GM19043 (cell line): Measurements from ENCODE around the gene RHOU.
"Not testable (repeated sequence)": the region's sequence is repeated elsewhere in the genome, so short reads cannot be mapped to it uniquely, and the experiment has no call there.

Source experiments
- ATAC-seq: cut with Tn5 transposase; IDR thresholded peaks from one replicate; pipeline ENCODE4 v1.9.1; 2021; ENCODE audit warnings: low read depth; ENCODE audit not compliant: unreplicated experiment

RHOU gene

DNA sequence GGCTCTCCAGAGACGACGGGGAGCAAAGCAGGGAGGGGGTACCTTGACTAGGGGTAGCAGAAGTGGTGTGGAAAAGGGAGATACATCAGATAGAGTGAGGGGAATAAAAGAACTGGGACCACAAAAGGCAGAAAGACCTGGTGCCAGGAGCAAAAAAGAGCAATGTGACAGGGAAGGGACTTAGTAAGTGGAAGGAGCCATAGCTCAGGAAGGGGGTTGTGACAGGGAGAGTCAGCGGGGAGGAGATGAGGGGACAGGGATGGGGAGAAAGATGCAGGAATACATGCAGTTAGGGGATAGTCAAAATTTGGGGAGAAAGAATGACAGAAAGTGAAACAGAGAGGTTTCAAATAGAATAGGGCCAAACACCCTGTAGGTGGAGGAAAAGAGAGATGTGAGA is 20.5 kb downstream of the RHOU start:
- ATAC-seq: no peak

DNA sequence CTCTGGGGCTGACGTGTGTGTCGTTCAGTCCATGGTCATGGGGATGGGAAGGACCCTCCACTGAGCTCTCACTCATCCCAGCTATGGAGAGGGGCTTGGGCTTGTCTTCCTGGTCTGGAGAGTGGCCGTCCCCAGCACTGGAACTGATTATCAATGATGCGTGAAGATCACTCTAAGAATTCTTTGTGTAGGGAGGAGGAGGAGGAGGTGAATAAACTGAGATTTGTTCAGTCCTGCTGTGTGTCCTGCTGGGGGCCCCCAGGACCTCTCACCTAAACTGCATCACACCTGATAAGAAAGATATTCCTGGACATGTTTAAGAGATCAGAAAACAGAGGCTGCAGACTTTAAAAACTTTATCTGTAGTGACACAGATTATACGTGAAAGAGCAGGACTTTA is 21.2 kb downstream of the RHOU start:
- ATAC-seq: no peak

DNA sequence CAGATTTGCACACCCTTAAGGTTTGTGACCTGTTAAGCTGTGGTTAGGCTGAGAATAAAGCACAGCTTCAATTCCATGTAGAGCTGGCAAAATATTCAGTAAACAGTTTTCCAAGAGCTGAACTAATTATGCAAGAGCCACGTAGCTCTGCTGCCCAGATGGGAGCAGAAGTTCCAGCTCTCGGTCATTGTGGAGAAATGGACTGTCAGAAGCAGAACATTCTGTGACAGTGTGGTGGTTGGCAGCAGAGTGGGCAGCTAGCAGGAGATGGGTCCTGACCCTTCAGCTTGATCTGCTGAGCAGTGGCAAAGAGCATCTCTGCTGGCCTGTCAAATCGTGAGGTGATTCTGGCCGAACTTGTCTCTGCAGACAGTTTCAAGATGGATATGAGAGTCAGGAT is 23.2 kb downstream of the RHOU start:
- ATAC-seq: no peak

DNA sequence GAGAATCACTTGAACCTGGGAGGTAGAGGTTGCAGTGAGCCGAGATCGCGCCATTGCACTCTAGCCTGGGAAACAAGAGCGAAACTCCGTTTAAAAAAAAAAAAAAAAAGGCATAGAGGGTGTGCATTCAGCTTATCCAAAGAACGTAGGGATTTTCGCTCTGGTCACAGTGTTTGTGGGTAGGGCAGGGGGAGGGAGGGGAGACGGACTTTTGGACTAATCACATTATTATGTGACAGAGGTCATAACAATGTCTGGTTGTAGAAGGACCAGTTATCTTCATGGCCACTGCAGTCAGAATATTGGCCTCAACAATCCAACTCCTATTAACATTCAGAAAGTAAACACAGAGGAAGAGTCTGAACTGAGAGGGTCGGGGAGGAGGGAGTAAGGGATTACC is 25.7 kb downstream of the RHOU start:
- ATAC-seq: no peak

DNA sequence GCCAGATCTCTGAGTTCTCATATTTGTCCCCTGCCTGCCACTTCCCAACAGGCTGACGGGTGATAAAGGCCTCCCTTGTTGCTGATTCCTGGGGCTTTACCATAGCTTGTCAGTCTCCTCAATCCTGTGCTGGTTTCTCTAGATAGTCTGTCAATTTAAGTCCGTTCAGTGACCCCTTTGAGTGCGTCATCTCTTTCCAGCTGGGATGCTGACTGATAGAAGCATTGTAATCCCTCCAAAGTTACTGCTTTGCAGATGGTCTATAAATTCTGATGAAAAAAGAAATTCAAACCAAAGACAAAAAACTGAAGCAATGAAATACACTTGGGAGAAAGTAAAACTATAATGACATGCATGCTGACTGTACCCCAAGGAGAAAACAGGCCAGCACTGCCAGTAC is 28.3 kb downstream of the RHOU start:
- ATAC-seq: no peak

DNA sequence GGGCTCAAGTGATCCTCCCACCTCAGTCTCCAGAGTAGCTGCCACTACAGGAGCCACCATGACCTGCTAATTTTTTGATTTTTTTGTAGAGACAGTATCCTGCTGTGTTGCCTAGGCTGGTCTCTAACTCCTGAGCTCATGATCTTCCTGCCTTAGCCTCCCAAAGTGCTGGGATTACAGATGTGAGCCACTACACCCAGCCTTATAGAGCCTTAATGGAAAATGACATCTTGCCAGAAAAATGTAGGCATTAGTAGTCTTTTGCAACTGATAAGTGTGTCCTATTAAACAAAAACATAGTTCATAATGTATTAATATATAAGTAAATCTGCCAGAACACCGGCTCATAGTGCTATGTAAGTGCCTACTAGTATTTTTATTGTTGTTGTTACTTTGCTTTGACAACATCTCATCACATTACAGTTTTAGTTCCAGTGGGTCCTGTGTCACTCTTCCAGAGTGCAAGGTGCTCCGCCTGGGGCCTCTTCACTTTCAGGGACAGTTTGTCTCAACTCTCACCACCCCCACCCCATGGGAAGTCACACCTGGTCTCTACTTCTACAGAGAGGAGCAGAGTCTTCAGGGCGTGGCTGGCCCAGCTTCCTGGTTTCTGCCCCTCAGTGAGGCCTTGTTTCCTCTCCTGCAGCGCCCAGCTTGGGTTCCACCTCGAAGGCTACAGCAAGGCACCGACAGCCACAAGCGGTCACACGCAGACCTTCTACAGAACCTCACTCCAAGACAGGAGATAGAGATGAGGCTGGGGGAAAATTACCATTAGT is 30.1 kb downstream of the RHOU start:
- no peak for ATAC-seq

DNA sequence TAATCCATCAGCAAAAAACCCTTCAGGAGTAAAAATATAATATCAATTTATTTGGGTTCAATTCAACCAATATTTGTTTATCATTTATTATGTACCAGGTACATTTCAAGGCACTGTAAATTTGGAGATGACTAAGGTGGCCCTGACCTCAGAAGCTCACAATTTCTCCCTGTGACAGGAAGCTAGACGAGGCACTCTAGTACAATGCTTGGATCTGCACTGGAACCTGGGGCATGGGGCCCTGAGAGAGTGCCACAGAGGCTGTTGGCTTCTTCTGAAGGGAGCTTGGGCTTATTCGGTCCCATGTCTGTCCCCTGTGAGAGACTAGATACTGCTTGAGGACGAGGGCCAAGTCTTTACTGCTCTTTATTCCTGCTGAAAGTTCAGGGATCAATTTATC is 31.5 kb downstream of the RHOU start:
- no peak for ATAC-seq

DNA sequence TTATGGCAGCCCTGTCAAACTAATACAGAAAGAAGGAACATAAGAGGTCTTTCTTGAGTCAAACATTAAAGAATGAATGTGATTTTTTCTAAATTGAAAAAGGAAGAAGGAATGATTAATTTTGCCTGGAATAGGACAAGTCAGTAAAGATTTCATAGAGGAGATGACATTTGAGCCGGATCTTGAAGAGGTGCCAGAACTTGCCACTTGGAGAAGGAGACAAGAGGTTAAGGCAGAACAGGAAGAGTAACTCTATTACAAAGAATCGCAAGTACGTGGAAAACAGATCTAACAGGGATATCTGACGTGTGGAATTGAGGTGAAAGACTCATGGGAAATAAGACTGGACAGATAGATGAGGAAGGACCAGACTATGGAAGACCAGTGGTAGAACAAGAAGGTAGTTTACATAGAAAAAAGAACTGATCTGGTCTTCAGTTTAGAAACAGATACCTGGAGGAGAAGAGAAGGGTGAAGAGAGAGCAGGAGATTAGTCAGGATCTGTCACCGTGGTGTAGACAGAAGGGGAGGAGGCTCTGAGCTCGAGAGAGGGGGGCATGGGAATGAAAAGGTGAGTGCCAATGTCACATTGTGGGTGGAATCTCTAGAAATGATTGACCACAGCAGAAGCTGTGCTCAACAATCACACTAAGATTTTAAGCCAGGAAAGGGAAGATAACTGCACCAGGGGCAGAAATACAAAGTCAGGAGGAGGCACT is 32.5 kb downstream of the RHOU start:
- no peak for ATAC-seq

DNA sequence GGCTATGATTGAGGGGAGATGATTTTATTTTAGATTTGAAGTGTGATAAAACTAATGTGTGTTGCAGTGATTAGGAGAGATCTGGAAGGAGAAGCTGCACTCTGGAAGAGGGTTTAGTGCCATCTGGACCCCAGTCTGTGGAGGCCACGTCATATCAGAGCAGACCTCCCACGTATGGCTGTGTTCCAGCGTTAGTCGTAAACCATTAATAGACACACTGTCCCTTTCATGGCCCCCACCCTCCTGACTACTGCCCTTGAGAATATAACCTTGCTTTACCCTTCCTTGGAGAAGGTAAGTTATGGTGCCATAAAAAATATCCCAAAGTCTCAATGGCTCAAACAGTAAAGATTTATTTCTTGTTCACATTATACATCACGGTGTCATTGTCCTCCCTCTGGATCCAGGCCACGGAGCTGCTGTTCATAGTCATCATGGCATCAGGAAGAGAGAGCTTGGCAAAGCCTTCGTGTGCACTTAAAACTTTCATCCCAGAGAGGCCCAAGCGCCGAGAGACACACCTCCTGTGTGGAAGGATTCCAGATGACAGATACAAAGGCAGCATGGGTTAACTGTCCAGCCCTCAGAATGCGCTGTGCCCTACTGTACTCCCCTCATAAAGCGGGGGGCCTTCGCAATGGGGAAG is 33.2 kb downstream of the RHOU start:
- ATAC-seq: no peak

DNA sequence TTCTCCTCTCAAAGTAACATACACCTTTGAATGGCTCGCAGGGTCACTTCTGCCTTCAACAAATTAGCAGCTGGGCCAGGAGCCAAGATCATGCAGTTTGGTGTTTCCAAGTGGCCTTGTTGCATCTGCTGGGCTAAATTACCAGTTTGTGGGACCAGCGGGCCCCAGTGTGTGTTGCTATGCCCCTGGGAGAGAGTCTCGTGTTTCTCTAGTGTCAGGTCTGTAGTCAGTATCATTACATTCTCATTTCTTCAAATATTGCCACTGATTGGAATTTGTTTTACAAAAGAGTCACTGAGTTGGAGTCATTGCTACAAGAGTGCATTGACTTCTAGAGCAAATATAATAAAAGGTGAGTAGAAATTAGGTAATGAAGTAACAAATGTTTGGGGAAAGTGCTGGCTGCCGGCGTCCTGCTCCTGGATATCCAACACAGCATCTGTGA is 35.5 kb downstream of the RHOU start:
- ATAC-seq: no peak

DNA sequence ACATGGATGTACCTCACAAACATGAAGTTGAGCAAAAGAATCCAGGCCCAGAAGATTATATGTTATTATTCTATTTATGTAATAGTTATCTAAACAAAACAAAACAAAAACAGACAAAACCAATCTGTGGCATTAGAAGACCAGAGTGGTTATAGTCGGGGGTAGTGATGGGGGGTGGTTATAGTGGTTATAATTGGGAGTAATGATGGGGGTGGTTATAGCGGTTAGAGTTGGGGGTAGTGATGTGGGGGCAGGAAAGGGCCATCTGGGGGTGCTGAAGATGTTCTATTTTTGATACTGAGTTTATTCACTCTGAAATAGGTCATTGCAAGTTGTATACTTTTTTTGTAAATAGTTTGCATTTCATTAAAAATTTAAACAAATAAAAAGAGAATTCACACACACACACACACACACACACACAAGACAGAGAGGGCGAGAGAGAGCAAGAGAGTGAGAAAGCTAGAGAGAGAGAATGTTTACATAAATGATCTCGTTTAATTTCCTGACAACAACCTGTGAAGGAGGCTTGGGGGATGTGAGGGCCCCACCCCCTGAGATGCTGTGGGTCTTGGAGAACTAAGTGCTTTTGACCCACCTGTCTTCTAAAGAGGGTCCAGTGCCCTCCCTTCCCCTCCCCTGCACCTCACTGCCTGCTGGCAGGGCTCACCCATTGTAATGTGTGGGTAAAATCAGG is 37.4 kb downstream of the RHOU start:
- no peak for ATAC-seq

DNA sequence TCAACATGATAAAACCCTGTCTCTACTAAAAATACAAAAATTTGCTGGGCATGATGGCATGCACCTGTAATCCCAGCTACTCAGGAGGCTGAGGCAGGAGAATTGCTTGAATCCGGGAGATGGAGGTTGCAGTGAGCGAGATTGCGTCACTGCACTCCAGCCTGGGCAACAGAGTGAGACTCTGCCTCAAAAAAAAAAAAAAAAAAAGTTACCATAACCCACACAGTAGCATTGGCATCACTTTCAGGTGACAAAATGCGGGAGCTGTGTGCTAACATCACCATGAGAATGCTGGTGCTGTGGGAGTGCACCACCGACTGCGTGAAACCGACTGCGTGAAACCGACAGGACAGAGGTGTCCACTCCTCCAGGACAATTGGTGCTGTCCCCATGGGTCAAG is 40.7 kb downstream of the RHOU start:
- ATAC-seq: not testable (repeated sequence)

DNA sequence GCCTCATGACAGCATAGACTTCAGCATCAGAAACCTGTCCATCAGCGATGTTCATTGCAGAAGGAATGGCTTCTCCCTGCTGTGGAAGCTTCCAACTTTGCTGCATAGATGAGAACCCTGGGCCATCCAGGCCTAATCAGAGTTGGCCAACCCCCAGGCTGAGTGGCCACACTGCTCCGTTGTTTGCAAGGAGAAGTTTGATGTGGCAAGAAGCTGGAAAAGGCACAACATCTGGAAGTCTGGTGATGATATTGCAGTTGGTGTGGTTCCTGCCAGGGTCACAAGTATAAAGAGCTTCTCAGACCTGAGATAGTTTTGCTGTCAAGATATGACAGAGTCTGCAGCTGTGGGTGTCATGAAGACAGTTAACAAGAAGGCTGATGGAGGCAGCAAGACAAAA is 41.2 kb downstream of the RHOU start:
- ATAC-seq: no peak

DNA sequence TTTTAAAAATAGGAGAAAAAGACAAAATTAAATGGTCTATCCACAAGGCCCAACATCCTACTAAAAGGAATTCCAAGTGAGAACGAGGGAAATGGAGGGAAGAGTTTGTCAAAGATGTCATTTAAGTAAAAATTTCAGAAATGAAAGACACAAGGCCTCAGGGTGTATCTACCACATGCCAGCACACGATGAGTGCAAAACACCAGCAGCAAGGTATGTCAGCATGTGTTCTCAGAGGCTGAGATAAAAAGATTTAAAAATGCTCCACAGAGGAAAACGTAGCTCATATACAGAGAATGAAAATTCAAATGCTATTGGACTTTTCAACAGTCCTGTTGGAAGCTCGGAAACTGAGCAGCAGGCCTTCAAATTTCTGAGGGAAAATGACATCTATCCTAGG is 42.0 kb downstream of the RHOU start:
- ATAC-seq: no peak

DNA sequence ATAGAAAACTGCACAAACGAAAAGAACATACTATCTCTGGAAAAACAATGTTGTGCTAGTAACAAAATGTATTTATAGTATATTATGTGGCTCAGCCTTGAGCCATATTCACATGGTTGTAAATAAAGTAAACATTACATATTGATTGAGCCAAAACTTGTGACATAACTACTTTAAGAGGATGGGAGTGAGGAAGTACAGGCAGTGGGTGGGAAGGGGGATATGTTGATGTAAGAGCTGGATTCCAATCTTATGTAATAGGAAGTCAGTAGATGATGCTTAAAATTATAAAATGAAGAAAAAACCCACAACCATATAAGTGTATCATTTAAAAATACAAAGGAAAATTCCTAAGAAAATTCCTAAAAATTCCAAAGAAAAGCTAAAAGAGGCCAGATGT is 42.7 kb downstream of the RHOU start:
- ATAC-seq: no peak

DNA sequence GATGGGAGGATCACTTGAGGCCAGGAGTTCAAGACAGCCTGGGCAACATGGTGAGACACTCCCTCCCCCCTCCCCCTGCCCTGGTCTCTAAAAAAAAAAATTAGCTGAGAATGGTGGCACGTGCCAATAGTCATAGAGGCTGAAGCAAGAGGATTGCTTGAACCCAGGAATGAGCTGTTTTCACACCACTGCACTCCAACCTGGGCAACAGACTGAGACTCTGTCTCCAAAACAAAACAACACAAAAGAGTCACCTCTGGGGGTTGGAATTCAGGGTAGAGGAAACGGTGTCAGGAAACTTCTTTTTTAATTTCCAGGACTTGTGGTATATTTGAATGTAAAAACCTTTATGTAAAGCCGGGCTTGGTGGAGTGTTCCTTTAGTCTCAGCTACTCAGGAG is 43.2 kb downstream of the RHOU start:
- no peak for ATAC-seq

DNA sequence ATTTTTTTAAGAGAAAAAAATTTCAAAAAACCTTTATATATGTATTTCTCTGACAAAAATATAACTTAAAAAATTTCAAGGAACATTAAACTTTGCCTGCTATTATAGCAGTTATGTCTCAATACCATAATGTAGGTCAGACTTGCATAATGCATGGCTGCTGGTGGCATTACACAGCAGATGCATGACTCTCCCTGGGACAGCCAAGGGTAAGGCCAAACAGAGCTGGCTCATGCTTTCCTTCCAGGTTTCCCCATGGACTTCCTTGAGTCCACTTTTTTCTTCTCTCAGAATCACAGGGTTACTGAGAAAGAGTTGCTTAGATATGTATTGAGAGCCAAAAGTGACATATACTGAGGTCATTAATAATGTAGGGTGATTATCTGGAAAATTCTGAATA is 43.7 kb downstream of the RHOU start:
- no peak for ATAC-seq

DNA sequence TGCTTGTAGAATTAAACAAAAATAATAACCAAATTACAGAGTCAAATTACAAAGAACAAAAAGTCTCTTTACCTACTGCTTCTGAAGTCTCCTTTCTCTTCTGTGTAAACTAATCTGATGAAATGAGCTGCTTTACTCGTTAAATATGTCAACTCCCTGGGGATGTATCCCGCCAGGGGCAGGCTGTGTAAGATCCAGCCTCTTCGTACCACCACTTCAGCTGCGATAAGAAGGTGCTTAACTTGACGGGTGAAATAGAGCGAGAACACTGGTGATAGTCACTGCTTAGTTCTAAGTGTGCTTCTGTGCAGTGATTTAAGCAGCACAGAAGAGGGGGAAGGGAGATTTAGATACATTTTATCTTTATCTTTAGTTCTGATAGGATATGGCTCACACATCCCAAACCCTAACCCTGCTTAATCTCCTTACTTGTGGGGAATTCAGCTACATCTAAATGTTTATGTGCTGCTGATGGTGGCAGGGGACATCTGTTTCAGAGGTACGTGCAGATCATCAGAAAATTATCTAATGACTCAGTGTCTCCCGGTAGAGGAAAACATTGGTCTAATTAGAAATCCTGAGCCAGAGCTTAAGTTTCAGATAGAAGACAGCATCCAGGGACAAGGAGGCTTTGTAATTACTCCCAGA is 46.0 kb downstream of the RHOU start:
- no peak for ATAC-seq

DNA sequence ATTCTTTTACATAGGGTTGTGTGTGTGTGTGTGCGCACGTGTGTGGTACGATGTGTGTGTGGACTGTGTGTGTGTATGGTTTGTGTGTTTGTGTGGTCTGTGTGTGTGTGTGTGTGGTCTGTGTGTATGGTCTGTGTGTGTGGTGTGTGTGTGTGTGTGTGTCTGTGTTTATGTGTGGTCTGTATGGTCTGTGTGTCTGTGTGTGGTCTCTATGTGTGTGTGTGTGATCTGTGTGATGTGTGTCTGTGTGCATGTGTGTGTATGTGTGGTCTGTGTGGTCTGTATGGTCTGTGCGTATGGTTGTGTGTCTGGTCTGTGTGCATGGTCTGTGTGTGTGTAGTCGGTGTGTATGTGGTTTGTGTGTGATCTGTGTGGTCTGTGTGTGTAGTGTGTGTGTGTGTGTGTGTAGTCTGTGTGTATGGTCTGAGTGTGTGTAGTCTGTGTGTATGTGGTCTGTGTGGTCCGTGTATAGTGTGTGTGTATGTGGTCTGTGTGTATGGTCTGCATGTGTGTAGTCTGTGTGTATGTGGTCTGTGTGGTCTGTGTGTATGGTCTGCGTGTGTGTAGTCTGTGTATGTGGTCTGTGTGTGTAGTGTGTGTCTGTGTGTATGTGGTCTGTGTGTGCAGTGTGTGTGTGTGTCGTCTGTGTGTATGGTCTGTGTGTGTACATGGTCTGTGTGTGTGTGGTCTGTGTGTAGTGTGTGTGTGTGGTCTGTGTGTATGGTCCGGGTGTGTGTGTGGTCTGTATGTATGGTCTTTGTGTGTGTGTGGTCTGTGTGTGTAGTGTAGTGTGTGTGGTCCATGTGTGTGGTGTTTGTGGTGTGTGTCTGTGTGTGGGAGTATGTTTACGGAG is 46.8 kb downstream of the RHOU start:
- no peak for ATAC-seq
